ENCODE measurements around the gene FGF2.
"Not testable (repeated sequence)": the region's sequence is repeated elsewhere in the genome, so short reads cannot be mapped to it uniquely, and the experiment has no call there.

GRCh38 chr4:122811781-122812180, 14.8 kb upstream of the FGF2 start:
- TF ChIP-seq, protein P1, sequence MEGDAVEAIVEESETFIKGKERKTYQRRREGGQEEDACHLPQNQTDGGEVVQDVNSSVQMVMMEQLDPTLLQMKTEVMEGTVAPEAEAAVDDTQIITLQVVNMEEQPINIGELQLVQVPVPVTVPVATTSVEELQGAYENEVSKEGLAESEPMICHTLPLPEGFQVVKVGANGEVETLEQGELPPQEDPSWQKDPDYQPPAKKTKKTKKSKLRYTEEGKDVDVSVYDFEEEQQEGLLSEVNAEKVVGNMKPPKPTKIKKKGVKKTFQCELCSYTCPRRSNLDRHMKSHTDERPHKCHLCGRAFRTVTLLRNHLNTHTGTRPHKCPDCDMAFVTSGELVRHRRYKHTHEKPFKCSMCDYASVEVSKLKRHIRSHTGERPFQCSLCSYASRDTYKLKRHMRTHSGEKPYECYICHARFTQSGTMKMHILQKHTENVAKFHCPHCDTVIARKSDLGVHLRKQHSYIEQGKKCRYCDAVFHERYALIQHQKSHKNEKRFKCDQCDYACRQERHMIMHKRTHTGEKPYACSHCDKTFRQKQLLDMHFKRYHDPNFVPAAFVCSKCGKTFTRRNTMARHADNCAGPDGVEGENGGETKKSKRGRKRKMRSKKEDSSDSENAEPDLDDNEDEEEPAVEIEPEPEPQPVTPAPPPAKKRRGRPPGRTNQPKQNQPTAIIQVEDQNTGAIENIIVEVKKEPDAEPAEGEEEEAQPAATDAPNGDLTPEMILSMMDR (IDR thresholded peaks at IDR 0.05): not testable (repeated sequence)
- not testable (repeated sequence) for TF ChIP-seq ZFX (IDR thresholded peaks at IDR 0.05; ENCODE audit: borderline replicate concordance)
